Hair follicle dermal papilla cell (primary cell): Measurements from ENCODE around the gene VCL. TPM values are rescaled to one million over a fixed set of nuclear protein-coding genes. Genes with fewer than 3 reads are reported as not detected.

ENCODE experiments used
- total RNA-seq: library from RNA; depleted of rRNA; stranded (reverse); fragments of >200 nt; gene quantifications from 2 replicates; pipeline ENCODE4 v1.2.3, GENCODE V29; 2012

Gene VCL
- 485 and 577 TPM in 2 replicates for total RNA-seq

DNA sequence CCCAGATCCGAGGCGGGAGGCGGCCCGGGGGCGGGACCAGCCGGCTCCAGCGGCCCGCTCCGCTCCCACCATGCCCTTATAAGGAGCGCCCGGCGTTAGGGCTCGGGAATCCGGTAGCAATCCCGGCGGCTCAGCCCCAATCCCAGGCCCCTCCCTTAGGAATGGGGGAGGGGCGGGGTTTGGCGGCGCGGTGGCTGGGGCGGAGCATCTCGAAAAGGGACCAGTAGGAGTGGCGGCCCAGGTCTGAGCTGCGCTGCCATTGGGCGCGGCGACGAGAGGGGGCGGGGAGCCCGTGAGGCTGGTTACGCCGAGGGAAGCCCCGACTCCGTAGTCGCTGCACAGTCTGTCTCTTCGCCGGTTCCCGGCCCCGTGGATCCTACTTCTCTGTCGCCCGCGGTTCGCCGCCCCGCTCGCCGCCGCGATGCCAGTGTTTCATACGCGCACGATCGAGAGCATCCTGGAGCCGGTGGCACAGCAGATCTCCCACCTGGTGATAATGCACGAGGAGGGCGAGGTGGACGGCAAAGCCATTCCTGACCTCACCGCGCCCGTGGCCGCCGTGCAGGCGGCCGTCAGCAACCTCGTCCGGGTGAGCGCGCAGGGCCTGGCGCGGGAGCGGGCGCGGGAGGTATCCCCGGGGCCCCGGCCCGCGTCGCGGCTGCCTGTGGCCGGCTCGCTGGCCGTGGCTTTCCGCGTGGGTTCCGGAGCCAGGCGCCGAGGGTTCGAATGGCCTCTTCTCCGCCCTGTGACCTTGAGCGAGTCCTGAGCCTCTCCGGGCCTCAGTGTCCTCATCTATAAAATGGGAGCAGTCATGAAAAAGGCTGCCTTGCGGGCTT is at the start of gene VCL:
TSS of gene VCL (plus strand) at position 330 of the 836 bp plus-strand sequence. CDS start at position 422, 92 bp downstream.

DNA sequence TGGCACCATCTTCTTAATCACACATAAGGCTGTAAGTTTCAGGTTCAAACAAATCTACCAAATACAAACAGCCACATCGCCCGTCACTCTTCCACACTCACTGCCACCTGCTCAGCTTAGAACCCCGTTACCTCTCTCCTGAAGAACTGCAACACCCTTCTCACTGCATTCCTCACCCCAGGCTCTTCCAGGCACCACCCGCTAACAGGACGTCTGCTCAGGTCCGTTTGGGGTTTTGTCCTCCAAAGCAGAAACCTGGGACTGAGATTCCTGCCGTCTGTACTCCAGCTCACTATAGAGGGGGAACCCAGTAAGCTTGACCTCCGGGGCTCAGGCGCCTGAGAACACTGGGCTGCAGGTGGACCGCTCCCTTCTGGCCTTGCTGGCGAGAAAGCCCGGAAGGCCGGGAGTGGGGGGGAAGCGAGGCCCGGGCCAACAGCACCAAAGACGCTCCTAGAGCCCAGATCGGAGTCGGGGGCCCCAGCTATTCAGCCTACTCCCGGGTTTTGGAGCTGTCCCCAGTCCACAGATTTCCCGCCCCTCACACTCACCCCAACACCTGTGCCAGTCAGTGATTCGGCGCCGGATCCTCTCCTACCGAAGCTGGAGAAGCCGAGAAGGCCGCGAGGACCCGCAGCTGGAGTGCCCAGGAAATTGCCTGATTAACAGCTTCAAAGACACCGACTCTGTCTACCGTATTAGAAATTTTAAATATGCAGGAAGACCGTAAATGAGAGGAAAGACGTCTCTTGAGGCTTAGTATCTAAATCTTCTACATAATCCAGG is 152.5 kb downstream of the VCL start, which contains the start of gene AP3M1:
TSS of gene AP3M1 (minus strand) at position 625 of the 786 bp plus-strand sequence. CDS start 12,449 bp downstream, outside the sequence.

DNA sequence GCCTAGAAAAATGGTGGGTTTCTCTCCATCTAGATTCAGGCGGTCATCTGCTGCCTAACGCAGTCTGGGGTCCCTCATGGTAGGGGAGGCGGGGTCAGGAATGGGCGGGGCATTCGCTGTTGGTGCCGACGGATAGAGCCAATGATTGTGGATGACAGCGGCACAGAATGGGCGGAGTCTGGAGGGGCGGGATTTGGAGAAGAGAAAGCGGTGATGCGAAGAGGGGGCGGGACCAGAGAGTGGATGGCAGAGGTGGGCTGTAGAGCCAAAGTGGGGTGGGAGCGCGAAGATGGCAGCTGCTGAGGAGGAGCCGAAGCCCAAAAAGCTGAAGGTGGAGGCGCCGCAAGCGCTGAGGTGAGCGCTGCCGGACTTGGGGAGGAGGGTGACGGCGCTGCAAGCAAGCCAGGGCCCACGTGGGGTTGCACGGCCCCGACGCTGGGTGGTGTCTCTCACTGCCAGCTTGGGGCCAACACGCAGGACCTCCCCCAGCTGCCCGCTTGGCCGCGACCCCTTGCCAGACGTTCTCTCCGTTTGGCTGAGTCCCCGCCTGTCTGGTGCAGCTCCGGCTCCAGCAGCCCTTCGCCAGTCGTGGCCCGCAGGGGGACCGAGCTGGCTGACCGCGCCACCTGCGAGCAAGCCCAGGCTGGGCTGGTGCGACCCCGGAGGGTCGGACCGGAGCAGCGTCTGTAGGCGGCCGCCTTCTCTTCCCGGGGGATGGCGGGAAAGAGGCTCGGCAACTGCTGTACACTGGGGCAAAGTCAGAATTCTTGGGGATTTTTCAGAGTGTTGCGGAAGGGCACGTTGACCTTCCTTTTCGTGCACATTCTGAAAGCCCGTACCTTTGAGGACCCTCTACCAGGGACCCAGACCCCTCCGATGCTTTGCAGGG is 153.3 kb downstream of the VCL start, which contains the start of gene ADK:
TSS of gene ADK (plus strand) at position 232 of the 889 bp plus-strand sequence. CDS start at position 290, 58 bp downstream.

Other genes with a start within 250 kb of the VCL start
- 6.8 and 10.0 TPM in 2 replicates for gene CHCHD1, start 216.1 kb upstream of the VCL start, total RNA-seq
- 102 and 106 TPM in 2 replicates for gene ZSWIM8, start 212.5 kb upstream of the VCL start, total RNA-seq
- 32.3 and 39.2 TPM in 2 replicates for gene NDST2, start 186.5 kb upstream of the VCL start, total RNA-seq
- gene CAMK2G, start 123.6 kb upstream of the VCL start, total RNA-seq, result 98.2 and 136 TPM in 2 replicates
- 99.5 and 123 TPM in 2 replicates for gene PLAU, start 87.0 kb upstream of the VCL start, total RNA-seq
- gene AP3M1, start 152.7 kb downstream of the VCL start, total RNA-seq, result 45.4 and 48.8 TPM in 2 replicates
- gene ADK, start 153.1 kb downstream of the VCL start, total RNA-seq, result 57.4 and 62.5 TPM in 2 replicates